HG03565 (cell line): ENCODE measurements around the gene CSNK2A2.

ENCODE experiments used
- ATAC-seq: cut with Tn5 transposase; IDR thresholded peaks from one replicate; pipeline ENCODE4 v1.9.1; 2021; ENCODE audit warnings: mild to moderate bottlenecking, moderate library complexity; ENCODE audit not compliant: unreplicated experiment

The CSNK2A2 gene

DNA sequence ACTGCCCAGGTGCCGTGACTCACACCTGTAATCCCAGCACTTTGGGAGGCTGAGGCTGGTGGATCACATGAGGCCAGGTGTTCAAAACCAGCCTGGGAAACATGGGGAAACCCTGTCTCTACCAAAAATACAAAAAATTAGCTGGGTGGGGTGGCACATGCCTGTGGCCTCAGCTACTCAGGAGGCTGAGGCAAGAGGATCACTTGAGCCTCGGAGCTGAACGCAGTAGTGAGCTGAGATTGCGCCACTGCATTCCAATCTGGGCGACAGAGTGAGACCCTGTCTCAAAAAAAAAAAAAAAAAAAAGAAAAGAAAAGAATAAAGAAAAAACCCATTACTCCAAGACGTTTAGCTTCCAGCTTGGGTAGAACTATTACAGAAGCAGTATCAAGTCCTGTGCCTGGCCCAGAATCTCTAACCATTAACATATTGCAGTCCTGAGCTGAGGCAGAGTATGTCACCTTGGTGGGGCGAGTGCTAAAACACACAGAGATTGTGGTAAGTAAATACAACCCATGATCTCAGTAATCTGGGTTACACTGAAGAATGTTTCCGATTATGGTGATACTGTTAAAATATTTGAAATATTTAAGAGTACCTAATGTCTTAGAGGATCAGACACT, 45.5 kb downstream of the CSNK2A2 start:
- no peak for ATAC-seq

DNA sequence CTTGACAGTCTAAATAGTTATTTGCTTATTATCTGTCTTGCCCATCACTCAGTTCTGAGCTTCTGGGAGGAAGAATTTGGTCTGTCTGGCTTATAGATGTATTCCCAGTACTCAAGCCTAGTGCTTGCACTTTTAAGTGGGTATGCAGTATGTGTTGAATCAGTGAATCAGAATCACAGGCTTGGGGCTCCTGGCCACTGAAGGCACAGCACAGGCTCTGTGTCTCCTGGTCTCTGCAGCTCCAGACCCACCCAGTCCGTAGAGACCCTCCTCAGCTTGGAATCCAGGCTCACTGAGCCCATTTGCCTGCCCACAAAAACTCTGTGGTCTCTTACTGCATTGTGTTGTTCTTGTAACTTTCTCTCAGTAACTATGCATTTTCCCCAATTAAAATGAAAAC, 49.4 kb downstream of the CSNK2A2 start:
- ATAC-seq: no peak

DNA sequence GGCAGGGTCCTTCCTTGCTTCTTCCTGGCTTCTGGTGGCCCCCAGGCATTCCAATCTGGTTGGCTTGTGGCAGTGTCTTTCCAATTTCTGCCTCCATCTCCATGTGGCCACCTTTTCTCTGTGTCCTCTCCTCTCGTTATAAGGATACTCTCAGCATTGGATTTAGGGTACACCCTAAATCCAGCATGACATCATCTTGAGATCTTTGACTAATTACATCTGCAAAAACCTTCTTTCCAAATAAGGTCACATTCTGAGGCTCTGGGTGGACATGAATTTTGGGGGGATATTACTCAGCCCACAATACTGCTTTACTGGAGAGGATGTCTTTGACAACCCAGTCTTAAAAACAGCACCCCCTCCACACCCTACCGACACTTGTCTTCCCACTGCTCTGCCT, 49.8 kb downstream of the CSNK2A2 start:
- no peak for ATAC-seq

DNA sequence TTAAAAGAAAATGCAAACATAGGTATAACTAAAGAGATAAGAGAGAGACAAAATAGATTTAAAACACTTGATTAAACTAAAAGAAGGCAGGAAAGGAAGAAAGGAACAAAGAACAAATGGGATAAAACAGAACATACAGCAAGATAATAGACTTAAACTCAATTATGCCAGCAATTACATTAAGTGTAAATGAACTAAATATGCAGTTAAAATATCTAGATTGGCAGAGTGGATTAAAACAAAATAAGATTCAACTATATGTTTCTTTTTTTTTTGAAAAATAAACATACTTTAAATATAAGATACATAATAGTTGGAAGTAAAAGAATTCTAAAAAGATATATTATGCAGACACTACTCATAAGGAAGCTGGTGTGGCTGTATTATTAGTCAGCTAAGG, 59.1 kb downstream of the CSNK2A2 start:
- ATAC-seq: no peak

DNA sequence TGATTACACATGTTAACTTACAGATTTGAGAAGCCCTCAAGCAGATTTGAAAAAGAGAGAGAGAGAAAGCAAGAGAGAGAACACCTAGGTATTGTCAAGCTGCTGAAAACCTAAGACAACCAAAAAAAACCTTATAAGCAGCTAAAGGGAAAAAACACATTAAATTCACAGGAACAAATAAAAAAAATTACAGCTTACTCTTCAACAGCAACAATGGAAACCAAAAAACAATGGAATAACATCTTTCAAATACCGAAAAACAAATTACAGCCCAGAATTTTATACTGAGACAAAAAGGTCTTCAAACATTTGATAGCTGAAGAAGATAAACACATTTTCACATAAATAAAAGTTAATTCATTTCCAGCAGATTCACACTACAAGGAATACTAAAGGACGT, 60.3 kb downstream of the CSNK2A2 start:
- no peak for ATAC-seq

DNA sequence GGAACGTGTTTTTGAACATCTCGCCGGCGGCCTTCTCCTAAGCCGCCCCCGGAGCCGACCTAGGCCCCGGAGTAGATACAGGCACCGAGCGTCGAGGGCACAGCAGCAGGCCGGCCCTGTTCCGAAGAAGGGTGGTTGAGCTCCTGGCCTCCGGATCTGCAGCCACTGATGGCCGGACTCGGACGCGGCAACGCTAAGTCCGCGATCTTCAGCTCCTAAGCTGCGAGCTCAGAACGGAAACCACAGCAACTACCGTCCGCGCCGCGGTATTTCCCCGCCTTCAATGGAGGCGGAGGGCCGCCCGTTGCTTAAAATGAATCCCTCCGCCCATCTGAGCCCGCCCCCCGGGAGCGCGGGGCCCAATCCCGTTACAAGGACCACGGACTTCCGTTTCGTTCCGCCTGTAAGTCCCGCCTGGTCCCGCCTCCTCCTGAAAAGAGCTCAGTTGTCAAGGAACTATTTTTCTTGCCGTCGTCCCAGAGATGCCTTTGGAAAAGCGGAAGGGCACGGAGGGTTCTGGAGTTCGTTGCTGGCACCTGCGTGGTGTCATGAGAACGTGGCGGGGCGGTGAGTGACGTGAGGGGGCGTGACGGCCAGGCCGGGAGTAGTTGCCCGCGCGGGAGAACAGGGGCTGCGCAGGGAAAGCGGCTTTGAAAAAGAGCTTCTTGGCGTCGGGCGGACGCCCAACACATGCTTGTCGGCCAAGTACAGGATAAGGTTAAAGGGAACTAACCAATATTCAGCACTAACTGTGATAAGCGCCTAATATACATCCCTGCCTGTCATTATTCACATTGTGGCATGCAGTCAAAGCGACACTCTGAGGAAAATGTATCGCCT, 68.6 kb downstream of the CSNK2A2 start, which contains the start of gene CFAP20:
Gene CFAP20 (minus strand): TSS at position 285 of the 840 bp plus-strand sequence. CDS start 266 bp downstream, at position 19.
- ATAC-seq: peak; percentile 78

DNA sequence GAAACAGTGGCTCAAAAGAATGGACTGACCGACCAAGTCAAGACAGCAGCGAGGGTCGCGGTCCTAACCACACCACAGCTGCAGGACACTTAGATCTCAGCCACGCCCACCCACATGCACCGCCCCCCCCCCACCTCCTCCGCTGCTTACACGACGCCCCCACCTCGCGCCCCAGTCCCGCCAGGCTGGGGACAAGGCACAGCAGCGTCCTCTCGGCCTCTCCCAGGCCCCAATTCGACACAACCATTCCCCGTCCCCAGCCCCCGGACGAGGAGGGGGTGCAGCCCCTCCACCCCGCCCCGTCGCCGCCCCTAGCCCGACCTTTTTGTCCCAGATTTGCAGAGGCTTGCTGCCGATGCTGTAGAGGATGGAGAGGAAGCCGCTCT, 69.2 kb downstream of the CSNK2A2 start:
- ATAC-seq: no peak

DNA sequence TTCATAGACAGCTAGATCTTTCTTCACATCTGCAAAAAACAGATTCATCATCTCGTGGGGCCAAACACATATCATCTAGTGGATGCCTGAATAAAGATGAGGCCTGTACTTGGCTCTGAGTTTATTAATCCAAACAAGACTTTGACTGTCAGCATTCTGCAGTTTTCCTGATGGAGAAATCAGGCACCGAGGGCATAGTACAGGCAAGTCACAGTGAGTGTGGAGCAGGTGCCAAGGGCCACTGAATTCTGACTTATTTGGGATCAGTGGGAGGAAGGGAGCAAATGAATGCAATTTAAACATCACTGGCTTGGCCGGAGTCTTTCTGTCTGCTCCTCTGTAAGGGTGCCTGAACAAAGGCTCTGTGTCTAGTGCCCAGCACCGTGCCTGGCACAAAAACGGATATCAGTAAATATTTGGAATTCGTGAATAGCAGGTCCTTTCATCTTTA, 69.7 kb downstream of the CSNK2A2 start:
- no peak for ATAC-seq

DNA sequence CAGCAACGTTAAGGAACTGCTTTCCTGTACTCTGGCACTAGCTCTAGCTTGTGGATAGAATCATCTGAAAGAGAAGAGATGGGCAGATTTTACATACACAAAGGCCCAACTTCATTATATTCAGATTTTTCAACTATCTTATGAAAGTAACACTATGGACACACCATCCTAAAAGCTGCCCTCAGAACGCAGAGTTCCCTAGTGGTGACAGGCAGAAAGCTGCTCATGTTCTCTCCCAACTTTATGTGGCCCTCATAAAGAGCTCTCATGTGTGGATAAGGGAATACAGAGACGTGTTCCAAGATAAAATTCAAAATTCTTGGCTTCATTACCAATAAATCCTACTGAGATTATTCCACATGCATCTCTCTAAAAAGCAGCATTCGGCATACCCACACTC, 70.3 kb downstream of the CSNK2A2 start:
- ATAC-seq: no peak

DNA sequence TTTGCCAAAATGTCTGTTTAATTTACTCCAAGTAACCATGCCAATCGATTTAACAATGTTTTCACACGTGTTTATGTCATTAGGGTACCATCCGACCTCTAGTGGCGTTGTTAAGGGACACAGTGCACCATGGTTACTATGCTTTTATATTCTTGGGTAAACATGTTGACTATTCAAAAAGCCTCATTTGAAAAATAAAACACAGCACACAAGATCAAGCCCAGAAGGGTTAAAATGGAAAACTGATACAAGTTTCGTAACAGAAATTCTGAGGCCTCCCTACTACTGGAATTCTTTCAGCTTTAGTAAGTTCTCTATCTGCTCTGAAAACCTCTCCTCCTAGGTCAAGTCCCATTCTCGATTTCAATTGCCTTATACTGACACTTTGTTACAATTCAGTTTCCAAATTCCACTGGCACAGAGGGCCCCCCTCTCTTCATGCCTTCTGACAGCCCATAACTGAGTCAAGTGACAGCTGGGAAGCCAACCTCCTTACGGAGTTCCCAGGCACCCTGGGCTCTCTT, 70.8 kb downstream of the CSNK2A2 start:
- ATAC-seq: no peak

DNA sequence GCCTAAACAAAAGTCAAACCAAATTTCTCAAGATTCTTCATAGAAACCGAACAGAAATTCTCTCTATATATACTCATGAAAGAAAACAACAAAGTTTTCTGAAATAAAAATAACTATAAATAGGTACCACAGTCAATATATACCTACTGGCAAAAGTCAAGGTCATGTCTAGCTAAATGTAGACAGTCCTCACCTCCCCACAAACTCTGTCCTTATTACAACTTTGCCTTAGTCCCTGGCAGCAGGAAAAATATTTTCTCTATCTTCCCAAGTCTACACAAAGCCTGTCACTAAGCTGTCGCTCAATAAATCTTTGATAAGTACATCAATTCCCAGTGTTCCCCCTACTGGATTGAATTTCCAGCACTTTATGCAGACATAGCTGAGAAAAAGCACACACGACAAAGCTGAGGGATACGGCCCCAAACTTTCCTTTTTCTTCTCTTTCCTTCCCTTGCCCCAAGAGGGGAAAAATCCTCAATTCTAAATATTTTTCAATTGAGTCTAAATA, 71.4 kb downstream of the CSNK2A2 start:
- ATAC-seq: no peak

DNA sequence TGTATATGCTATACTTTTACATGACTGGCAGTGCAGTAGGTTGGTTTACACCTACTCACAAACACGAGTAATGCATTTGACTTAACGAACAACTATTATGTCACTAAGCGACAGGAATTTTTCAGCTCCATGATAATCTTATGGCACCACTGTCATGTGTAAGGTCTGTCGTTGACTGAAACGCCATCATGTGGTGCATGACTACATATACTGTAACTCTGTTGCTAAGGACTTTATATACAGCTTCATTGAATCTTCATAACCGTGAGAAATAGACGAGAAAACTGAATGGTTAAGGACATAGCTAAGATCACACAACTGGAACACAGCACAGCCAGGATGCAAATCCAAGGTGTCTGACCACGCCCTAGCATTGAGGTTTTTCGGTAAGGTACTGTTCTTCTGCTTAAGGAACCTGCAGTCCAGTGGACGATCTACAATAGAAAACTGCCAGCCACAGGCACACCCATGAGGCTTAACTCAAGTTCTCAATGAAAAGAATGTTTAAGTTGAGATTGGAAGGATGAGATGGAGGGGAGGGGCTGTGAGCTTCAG, 72.0 kb downstream of the CSNK2A2 start:
- no peak for ATAC-seq

DNA sequence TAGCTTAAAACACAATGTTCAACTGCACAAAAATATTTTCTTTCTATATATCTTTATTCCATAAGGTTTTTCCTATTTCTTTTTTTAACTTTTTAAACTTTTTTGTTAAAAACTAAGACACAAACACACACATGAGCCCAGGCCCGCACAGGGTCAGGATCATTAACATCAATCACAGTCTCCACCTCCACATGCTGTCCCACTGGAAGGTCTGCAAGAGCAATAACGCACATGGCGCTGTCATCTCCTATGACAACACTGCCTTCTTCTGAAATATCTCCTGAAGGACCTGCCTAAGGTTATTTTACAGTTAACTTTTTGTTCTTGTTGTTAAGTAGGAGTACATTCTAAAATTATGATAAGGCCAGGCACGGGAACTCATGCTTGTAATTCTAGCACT, 72.9 kb downstream of the CSNK2A2 start:
- no peak for ATAC-seq

DNA sequence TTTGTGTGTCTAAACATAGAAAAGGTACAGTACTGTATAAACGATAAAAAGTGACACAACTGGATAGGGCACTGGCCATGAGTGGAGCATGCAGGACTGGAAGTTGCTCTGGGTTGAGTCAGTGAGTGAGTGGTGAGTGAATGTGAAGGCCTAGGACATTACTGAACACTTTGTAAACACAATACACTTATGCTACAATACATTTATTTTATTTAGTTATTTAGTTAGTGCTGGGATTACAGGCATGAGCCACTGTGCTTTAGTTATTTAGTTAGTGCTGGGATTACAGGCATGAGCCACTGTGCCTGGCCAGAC, 73.3 kb downstream of the CSNK2A2 start:
- ATAC-seq: no peak

DNA sequence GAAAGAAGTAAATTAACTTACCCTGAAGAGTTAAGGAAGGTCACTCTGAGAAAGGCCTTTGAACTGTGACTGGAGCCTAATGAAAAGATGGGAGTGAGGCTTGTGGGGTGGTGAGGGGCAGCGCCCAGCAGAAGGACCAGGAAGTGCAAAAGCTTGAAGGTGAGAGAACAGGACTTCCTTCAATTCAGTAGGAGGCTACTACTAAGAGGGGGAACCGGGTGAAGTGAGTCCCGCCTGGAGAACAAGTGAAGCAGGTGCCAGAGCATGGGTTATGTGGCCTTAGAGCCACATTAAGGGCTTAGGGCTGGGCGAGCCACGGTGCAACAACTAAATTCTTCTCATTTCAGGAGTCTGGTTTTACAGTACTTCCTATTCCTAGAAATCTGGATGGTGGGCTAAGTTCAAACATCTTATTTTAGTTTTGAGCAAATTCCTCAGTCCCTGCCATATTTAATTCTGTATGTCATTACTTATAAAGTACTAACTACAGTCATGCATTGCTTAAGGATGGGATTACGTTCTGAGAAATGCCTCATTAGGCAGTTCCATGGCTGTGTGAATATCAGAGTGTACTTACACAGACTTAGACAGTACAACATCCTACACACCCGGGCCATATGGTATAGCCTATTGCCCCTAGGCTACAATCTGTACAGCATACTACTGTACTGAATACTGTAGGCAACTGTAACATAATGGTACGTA, 73.9 kb downstream of the CSNK2A2 start:
- ATAC-seq: no peak

DNA sequence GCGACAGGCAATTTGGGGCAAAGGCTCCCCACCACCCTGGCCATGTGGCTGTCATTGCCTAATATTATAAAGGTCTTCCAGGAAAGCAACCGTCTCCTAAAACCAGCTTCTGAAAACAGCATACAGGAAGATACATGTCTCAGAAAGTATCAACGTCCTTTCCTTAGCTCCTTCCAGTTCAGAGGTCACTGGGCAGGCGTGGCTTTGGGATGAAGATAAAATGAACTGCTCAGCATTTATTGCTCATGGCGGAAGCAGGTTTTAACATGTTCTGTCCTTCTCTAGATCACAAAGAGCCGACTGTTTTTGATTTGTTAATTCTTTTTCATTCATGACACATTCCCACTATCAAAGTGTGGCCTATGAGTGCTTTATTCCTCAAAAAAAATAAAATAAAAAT, 76.8 kb downstream of the CSNK2A2 start:
- no peak for ATAC-seq

DNA sequence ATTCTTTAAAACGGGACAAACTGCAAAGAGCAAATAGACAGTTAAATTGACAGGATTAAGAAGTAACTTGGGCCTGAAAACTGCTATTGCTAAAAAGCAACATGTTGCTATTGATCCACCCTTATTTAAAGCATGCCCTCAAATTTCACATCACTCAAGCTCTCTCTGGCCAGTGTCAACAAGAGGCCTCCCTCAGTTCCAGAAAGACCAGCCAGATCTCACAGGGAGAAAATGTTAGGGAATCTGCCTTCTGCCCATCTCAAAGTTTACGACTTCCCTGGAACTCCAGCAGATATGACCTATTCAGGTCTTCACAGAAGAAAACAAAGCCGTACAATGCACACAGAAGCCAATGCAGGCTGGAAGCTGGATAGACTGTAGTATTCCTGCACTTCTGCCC, 77.7 kb downstream of the CSNK2A2 start:
- no peak for ATAC-seq

DNA sequence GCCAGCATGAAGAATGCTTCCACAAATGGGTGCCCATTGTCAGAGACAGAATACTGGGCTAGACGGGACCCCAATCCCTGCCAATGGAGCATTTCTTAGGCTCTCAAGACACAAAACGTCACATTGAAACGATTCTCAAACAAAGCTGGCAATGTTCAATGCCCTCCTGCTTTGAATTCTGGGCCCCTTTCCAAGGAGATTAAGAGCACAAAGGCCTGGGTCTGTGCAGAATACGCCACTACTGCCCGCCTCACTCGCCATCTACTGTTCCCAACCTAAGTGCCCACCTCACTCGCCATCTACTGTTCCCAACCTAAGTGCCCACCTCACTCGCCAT, 78.4 kb downstream of the CSNK2A2 start:
- ATAC-seq: no peak

DNA sequence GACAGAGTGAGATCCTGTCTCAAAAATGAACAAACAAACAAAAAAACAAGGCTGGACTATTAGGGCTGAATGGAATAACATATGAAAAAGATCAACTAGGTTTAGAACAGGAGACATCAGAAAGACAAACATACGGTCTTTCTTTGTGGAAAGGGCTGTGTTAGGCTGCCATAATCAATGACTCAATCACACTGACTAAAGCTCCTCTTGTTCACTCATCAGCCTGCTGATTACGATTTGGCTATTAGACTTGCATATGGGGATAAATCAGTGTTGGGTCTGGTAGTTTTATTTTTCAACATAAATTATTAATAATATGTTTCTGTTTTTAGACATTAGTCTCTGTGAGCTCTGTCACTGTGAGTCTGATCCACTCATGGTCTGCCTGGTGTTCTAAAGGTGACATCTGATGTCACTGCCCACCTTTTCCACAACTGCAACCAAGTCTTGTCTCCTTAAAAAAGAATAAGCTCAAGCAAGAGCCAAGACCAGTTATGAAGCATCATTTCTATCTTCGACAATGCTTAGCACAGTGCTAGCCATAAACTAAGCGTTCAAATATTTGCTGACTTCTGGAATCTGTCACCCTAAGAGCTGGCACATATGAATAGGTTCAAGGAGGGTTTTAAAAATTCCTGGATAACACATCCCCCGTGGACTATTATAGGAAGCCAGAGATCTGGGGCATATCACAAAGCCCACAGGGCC, 79.0 kb downstream of the CSNK2A2 start:
- ATAC-seq: no peak

DNA sequence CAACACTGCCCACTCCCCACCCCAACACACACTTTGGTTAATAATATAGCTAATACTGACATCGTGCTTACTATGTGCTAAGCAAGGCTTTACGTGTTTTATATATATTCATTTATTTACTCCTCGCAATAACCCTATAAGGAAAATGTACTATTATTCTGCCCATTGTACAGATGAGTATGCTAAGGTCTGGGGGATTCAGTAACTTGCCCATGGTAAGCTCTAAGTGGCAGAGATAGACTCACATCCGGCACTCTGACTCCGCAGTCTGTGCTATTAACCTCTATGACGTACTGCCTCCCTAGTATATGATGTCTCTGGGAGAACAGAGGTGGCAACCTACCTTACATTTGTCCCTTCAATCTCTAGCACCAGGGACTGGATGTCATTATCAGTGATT, 81.4 kb downstream of the CSNK2A2 start:
- ATAC-seq: no peak

DNA sequence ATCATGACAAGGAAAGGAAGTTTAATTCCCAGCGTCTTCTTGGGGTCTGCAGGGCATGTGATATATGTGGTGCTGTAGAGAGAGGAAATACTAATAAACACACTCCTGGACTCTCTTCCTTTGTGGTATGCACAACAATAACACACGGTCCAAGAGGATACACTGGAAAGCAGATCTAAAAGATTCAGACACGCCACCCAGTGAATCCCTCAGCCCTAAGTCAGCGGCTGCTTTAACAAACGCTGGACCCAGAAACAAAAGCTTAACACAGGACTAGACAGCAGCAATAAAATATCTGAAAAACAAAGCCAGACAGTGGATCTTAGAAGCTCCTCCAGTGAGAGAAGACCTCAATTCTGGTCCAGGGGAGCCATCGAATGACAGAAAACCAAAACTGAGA, 81.8 kb downstream of the CSNK2A2 start:
- no peak for ATAC-seq
